Measurements from ENCODE around the gene GDI1.

Gene GDI1

GRCh38 chrX:154435171-154435733, 1.7 kb upstream of the GDI1 start:
- peak overlapping the region; percentile 10 to 80 (median 11) for H3K4me3 Mint-ChIP-seq
- no peaks in the 10 kb centered on the region for H3K27me3 Mint-ChIP-seq (ENCODE audit: low read depth)
- peak overlapping the region in 1 of 3 experiments; percentile 20 for H3K27ac Mint-ChIP-seq
- TF ChIP-seq CTCF (IDR thresholded peaks at IDR 0.05; ENCODE audit: unreplicated experiment in 3 of 3) = no peak
- peaks cover 45% of the 10 kb centered on the region for H3K36me3 Mint-ChIP-seq (ENCODE audit: low read depth)
- H3K4me1 Mint-ChIP-seq = peaks cover 17% of the 10 kb centered on the region
- H3K9me3 Mint-ChIP-seq = peaks cover 21% of the 10 kb centered on the region

- H3K4me3 Mint-ChIP-seq = peak overlapping the region; percentile 80 to 90 (median 83)
- peaks cover 38% of the 10 kb centered on the region for H3K36me3 Mint-ChIP-seq (ENCODE audit: low read depth)
- H3K9me3 Mint-ChIP-seq = peaks cover 15% of the 10 kb centered on the region
- H3K4me1 Mint-ChIP-seq = peaks cover 11% of the 10 kb centered on the region
- no peaks in the 10 kb centered on the region for H3K27me3 Mint-ChIP-seq (ENCODE audit: low read depth)
- TF ChIP-seq CTCF (IDR thresholded peaks at IDR 0.05; ENCODE audit: unreplicated experiment in 3 of 3) = no peak
- H3K27ac Mint-ChIP-seq = peak overlapping the region; percentile 72 to 85 (median 84)
These were observed 476 bp upstream of the GDI1 start for GRCh38 chrX:154436374-154436982.

- peaks cover 15% of the 10 kb centered on the region for H3K9me3 Mint-ChIP-seq
- H3K27me3 Mint-ChIP-seq (ENCODE audit: low read depth) = no peaks in the 10 kb centered on the region
- H3K27ac Mint-ChIP-seq = peak overlapping the region; percentile 84 to 92 (median 85)
- H3K4me1 Mint-ChIP-seq = peaks cover 11% of the 10 kb centered on the region
- no peak for TF ChIP-seq CTCF (IDR thresholded peaks at IDR 0.05; ENCODE audit: unreplicated experiment in 3 of 3)
- peak overlapping the region; percentile 92 to 95 (median 94) for H3K4me3 Mint-ChIP-seq
- H3K36me3 Mint-ChIP-seq (ENCODE audit: low read depth) = peaks cover 39% of the 10 kb centered on the region
These were observed 1.3 kb downstream of the GDI1 start for GRCh38 chrX:154437971-154438893.

GRCh38 chrX:154439841-154440240, 2.9 kb downstream of the GDI1 start:
- no peaks in the 10 kb centered on the region for H3K27me3 Mint-ChIP-seq (ENCODE audit: low read depth)
- peak overlapping the region; percentile 41 to 57 (median 47) for H3K4me3 Mint-ChIP-seq
- peaks cover 11% of the 10 kb centered on the region for H3K4me1 Mint-ChIP-seq
- TF ChIP-seq CTCF (IDR thresholded peaks at IDR 0.05; ENCODE audit: unreplicated experiment in 3 of 3) = no peak
- peaks cover 27% of the 10 kb centered on the region for H3K36me3 Mint-ChIP-seq (ENCODE audit: low read depth)
- peaks cover 15% of the 10 kb centered on the region for H3K9me3 Mint-ChIP-seq
- H3K27ac Mint-ChIP-seq = no peak overlapping the region

GRCh38 chrX:154440623-154441357, 3.8 kb downstream of the GDI1 start:
- H3K27ac Mint-ChIP-seq = no peak overlapping the region
- no peak for TF ChIP-seq CTCF (IDR thresholded peaks at IDR 0.05; ENCODE audit: unreplicated experiment in 3 of 3)
- H3K9me3 Mint-ChIP-seq = peaks cover 15% of the 10 kb centered on the region

More at GRCh38 chrX:154440623-154441357, 3.8 kb downstream of the GDI1 start:
- Mint-ChIP-seq H3K4me3 (peak overlapping the region; percentile 3 to 30 (median 15)), H3K4me1 (peaks cover 11% of the 10 kb centered on the region), H3K36me3 (ENCODE audit: low read depth) (peaks cover 19% of the 10 kb centered on the region), H3K27me3 (ENCODE audit: low read depth) (no peaks in the 10 kb centered on the region)
